ENCODE data around the gene TMEM14A.

DNA sequence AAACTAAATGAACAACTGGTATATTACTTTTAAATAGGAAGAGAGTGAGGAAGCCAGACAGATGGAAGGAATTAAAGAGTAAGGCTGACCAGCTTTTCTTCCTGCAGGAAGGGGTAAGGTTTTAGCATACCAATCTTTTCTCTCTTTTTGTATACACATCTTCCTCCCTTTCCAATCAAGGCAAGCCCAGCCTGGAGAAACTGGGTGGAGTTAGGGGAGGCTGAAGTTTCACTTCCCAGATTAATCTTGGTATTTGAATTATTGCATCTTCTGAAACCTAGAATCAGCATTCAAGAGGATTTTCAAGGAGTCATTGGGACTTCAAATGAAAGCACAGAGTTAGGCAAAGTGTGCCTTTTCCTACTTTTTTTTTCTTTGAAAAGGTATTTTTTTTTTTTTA, 33.1 kb downstream of the TMEM14A start:
- TF ChIP-seq, protein P1, sequence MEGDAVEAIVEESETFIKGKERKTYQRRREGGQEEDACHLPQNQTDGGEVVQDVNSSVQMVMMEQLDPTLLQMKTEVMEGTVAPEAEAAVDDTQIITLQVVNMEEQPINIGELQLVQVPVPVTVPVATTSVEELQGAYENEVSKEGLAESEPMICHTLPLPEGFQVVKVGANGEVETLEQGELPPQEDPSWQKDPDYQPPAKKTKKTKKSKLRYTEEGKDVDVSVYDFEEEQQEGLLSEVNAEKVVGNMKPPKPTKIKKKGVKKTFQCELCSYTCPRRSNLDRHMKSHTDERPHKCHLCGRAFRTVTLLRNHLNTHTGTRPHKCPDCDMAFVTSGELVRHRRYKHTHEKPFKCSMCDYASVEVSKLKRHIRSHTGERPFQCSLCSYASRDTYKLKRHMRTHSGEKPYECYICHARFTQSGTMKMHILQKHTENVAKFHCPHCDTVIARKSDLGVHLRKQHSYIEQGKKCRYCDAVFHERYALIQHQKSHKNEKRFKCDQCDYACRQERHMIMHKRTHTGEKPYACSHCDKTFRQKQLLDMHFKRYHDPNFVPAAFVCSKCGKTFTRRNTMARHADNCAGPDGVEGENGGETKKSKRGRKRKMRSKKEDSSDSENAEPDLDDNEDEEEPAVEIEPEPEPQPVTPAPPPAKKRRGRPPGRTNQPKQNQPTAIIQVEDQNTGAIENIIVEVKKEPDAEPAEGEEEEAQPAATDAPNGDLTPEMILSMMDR (IDR thresholded peaks at IDR 0.05), result no peak
- TF ChIP-seq POLR2A (IDR thresholded peaks at IDR 0.05), result no peak
